ENCODE data around the gene NPAS2.

DNA sequence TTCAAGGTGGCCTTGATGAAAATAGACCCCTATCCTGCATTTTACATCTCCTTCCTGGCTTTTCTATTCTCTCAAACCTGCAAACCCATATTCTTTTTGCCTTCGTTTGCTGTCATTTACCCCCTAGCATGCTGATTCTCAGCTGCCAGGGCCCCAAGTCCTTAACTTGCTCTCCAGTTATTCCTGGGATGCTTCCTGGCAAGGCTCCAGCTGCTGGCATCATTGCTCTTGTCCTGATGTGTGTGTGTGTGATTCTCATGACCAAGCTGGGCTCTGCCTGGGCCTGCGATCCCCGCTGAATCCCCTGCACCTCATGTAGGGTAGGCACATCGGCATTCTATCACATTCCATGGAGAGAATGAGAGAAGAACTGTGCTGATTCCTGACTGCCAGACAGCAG lies 11.9 kb downstream of the NPAS2 start:
- TF ChIP-seq ZNF274 (IDR thresholded peaks at IDR 0.05; ENCODE audit: borderline replicate concordance, extremely low read depth, low read length): no peak
- TF ChIP-seq, protein P1, sequence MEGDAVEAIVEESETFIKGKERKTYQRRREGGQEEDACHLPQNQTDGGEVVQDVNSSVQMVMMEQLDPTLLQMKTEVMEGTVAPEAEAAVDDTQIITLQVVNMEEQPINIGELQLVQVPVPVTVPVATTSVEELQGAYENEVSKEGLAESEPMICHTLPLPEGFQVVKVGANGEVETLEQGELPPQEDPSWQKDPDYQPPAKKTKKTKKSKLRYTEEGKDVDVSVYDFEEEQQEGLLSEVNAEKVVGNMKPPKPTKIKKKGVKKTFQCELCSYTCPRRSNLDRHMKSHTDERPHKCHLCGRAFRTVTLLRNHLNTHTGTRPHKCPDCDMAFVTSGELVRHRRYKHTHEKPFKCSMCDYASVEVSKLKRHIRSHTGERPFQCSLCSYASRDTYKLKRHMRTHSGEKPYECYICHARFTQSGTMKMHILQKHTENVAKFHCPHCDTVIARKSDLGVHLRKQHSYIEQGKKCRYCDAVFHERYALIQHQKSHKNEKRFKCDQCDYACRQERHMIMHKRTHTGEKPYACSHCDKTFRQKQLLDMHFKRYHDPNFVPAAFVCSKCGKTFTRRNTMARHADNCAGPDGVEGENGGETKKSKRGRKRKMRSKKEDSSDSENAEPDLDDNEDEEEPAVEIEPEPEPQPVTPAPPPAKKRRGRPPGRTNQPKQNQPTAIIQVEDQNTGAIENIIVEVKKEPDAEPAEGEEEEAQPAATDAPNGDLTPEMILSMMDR (IDR thresholded peaks at IDR 0.05; ENCODE audit: control extremely low read depth in 1 of 3, insufficient read depth in 1 of 3, low read depth in 1 of 3, low read length in 3 of 3): no peak
- no peak for TF ChIP-seq SP1 (IDR thresholded peaks at IDR 0.05; ENCODE audit: low read depth, low read length)
- TF ChIP-seq POLR2A (IDR thresholded peaks at IDR 0.05; ENCODE audit: control extremely low read depth in 1 of 2, low read depth in 2 of 2, low read length in 2 of 2): no peak

All from H1 (cell line).